ENCODE measurements around the gene MFSD6. TPM values are rescaled to one million over a fixed set of nuclear protein-coding genes. Genes with fewer than 3 reads are reported as not detected.

Gene MFSD6
- total RNA-seq, 1 donor from 2014 or later: 54.3 TPM

GRCh38 chr2:190515687-190516086 is 107.5 kb downstream of the MFSD6 start:
- no peak for DNase-seq (ENCODE audit: low read depth)

GRCh38 chr2:190517468-190517867 is 109.3 kb downstream of the MFSD6 start:
- TF ChIP-seq, protein P1, sequence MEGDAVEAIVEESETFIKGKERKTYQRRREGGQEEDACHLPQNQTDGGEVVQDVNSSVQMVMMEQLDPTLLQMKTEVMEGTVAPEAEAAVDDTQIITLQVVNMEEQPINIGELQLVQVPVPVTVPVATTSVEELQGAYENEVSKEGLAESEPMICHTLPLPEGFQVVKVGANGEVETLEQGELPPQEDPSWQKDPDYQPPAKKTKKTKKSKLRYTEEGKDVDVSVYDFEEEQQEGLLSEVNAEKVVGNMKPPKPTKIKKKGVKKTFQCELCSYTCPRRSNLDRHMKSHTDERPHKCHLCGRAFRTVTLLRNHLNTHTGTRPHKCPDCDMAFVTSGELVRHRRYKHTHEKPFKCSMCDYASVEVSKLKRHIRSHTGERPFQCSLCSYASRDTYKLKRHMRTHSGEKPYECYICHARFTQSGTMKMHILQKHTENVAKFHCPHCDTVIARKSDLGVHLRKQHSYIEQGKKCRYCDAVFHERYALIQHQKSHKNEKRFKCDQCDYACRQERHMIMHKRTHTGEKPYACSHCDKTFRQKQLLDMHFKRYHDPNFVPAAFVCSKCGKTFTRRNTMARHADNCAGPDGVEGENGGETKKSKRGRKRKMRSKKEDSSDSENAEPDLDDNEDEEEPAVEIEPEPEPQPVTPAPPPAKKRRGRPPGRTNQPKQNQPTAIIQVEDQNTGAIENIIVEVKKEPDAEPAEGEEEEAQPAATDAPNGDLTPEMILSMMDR (conservative IDR thresholded peaks at IDR 0.05; ENCODE audit: low read depth, low read length): no peak

More at GRCh38 chr2:190515687-190516086, 107.5 kb downstream of the MFSD6 start:
- TF ChIP-seq, protein P1 (conservative IDR thresholded peaks at IDR 0.05; ENCODE audit: low read depth, low read length): no peak
- H3K4me3 ChIP-seq (ENCODE audit: low read depth, low read length): no peak overlapping the region

DNA sequence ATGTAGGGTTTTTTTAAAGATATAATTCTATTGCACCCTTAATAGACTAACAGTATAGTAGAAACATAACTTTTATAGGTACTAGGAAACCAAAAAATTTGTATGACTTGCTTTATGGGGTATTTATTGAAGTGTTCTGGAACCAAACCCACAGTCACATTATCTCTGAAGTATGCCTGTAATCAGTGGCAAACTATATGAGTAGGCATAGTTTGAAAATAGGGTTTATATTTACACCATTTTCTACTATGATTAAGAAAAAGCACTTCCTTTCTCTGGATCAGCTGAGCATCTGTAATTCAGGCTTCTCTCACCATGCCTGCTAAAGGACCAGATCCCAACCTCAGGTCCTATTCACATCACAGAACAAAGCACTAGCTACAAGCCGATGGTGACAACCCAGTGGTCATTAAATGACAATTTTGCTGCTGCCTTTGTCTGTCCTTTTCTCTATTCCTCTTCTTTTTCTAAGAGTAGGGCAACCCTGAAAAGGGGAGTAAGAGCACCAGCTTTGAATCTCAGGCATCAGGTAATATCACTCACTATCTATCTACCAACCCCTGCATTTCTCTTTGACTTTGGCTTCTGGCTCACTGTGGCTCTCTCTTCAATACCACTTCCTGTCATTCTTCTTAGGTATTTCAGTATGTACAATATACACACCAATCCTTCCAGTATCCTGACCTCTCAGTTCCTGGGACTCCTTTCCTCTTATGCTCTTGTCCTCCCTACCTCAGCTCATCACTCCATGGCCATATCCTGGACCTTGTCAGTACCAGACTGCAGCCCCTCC is 112.0 kb downstream of the MFSD6 start:
- TF ChIP-seq, protein P1 (conservative IDR thresholded peaks at IDR 0.05; ENCODE audit: low read depth, low read length): no peak
- H3K4me3 ChIP-seq (ENCODE audit: low read depth, low read length): no peak overlapping the region
- DNase-seq (ENCODE audit: low read depth): no peak

More at GRCh38 chr2:190517468-190517867, 109.3 kb downstream of the MFSD6 start:
- no peak for DNase-seq (ENCODE audit: low read depth)
- no peak overlapping the region for H3K4me3 ChIP-seq (ENCODE audit: low read depth, low read length)

DNA sequence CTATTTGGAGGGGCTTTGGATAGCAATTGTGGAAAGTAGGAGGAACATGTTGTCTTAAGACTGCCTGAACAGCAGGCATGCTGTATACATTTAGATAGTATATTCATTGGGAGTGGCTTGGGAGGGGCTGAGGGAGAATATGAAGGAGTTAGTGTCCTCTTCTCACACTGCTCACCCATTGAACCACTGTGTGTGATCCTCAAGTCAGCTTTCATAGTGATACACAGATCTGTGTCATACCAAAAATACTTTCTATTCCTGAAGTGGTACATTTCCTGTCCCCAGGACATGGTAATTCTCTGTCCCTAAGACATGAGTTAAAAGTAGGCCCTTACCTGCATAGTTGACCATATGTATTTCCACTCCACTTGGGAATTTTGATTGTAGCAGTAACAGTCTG is 116.8 kb downstream of the MFSD6 start:
- no peak overlapping the region for H3K4me3 ChIP-seq (ENCODE audit: low read depth, low read length)
- TF ChIP-seq, protein P1 (conservative IDR thresholded peaks at IDR 0.05; ENCODE audit: low read depth, low read length): no peak
- no peak for DNase-seq (ENCODE audit: low read depth)

DNA sequence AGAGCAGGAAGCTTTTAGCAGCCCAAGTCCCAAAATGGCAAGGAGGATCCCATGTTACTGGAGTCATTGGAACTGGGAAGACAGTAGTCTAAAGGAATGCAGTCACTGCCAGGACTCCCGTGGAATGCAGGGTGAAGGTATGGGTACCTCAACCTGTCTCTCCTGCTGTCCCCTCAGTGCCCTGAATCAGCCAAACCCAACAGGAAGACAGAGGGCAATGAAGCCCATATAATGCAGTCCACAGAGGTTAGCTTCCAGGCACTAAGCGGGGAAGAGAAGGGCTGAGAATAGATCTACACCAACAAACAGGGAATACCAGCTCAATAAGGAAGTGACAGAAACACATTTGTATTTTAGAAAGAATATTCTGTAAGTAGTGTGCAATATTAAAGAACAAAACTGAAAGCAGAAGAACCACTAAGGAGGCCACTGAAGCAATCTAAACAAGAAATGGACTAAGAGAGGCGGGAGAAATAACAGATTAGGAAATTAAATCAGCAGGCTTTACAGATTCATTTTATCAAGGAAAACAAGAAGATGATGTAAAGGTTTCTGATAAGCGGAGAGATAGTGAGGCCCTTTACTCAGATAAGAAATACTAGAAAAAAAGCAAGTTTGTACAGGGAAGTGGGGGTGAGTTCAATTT is 118.1 kb downstream of the MFSD6 start:
- TF ChIP-seq, protein P1 (conservative IDR thresholded peaks at IDR 0.05; ENCODE audit: low read depth, low read length): no peak

DNA sequence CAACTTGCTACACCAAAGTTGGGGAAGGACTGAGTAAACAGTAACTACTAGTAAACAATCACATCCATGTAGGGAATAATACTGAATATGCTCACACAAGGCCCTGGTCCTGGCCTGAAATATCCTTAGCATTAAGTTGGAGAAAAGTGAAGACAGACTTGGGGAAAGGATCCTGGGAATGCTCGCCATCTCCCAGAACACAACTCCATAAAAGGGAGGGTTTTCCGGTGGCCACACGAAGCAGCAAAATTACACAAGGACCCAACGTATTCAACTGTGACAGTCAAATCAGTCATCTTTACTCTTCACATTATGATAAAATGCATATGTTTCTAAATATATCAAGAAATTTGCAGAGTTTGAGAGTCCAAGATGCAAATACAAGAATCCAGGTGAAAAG is 119.1 kb downstream of the MFSD6 start:
- no peak overlapping the region for H3K4me3 ChIP-seq (ENCODE audit: low read depth, low read length)
- DNase-seq (ENCODE audit: low read depth): no peak
- TF ChIP-seq, protein P1 (conservative IDR thresholded peaks at IDR 0.05; ENCODE audit: low read depth, low read length): no peak

More for the DNA sequence above, 118.1 kb downstream of the MFSD6 start:
- no peak for DNase-seq (ENCODE audit: low read depth)
- H3K4me3 ChIP-seq (ENCODE audit: low read depth, low read length): no peak overlapping the region
